Hepatocyte (in vitro differentiated cells): ENCODE results near the gene OTUD4. TPM values are rescaled to one million over a fixed set of nuclear protein-coding genes. Genes with fewer than 3 reads are reported as not detected.
A peak's percentile ranks its signal among the peaks of the same experiment; 100 is the strongest.
"Not testable (repeated sequence)": the region's sequence is repeated elsewhere in the genome, so short reads cannot be mapped to it uniquely, and the experiment has no call there.

ENCODE experiments used
- DNase-seq: peaks from one replicate; pipeline ENCODE4 v3.0.0-alpha.2; 2016; ENCODE audit warnings: low spot score
- H2AFZ ChIP-seq: fragments of 200-600 bp; sonication (generic); 2 replicates; pipeline ENCODE4 v1.6.0; 2016; ENCODE audit warnings: antibody characterized with exemption, mild to moderate bottlenecking
- H3K27ac ChIP-seq: fragments of 200-600 bp; sonication (generic); 2 replicates; pipeline ENCODE4 v1.5.1; 2016; ENCODE audit warnings: mild to moderate bottlenecking
- H3K27me3 ChIP-seq: fragments of 200-600 bp; sonication (generic); 2 replicates; pipeline ENCODE4 v1.6.1; 2016
- H3K36me3 ChIP-seq: fragments of 200-600 bp; sonication (generic); replicated peaks from 2 replicates; pipeline ENCODE4 v1.5.1; 2016; ENCODE audit warnings: low read depth; ENCODE audit not compliant: insufficient read depth
- H3K4me1 ChIP-seq: fragments of 200-600 bp; sonication (generic); 2 replicates; pipeline ENCODE4 v1.5.1; 2016; ENCODE audit warnings: mild to moderate bottlenecking, moderate library complexity; ENCODE audit not compliant: insufficient read depth
- H3K4me2 ChIP-seq: fragments of 200-600 bp; sonication (generic); 2 replicates; pipeline ENCODE4 v1.6.0; 2016
- H3K4me3 ChIP-seq: fragments of 200-600 bp; sonication (generic); 2 replicates; pipeline ENCODE4 v1.5.1; 2016; ENCODE audit warnings: mild to moderate bottlenecking
- H3K79me2 ChIP-seq: fragments of 200-600 bp; sonication (generic); 2 replicates; pipeline ENCODE4 v1.6.0; 2017; ENCODE audit warnings: mild to moderate bottlenecking
- H3K9me2 ChIP-seq: fragments of 200-600 bp; sonication (generic); replicated peaks from 2 replicates; pipeline ENCODE4 v1.6.0; 2017; ENCODE audit warnings: mild to moderate bottlenecking; ENCODE audit not compliant: insufficient read depth
- H3K9me3 ChIP-seq: fragments of 200-600 bp; sonication (generic); 2 replicates; pipeline ENCODE4 v1.5.1; 2016; ENCODE audit warnings: low read depth, mild to moderate bottlenecking
- H4K20me1 ChIP-seq: fragments of 200-600 bp; sonication (generic); 2 replicates; pipeline ENCODE4 v1.6.0; 2016; ENCODE audit warnings: mild to moderate bottlenecking; ENCODE audit not compliant: insufficient read depth, poor library complexity, severe bottlenecking
- CTCF ChIP-seq: fragments of 200-600 bp; sonication (generic); IDR thresholded peaks from 2 replicates; pipeline ENCODE4 v1.5.1; 2016; ENCODE audit warnings: antibody characterized with exemption, mild to moderate bottlenecking; ENCODE audit not compliant: poor library complexity
- EZH2 ChIP-seq: fragments of 200-600 bp; sonication (generic); IDR thresholded peaks from 2 replicates; pipeline ENCODE4 v1.6.1; 2016; ENCODE audit warnings: antibody characterized with exemption, mild to moderate bottlenecking, borderline replicate concordance
- EZH2phosphoT487 ChIP-seq: fragments of 200-600 bp; sonication (generic); IDR thresholded peaks from one replicate; pipeline ENCODE4 v1.6.1; 2018; ENCODE audit warnings: antibody characterized with exemption, mild to moderate bottlenecking, low read depth, moderate library complexity; ENCODE audit not compliant: unreplicated experiment, severe bottlenecking
- WGBS: methylation state at CpG from one replicate; pipeline ENCODE4 v1.1.6; 2016; ENCODE audit warnings: low lambda C conversion rate; ENCODE audit errors: missing lambda C conversion rate; 5-methylcytosine and 5-hydroxymethylcytosine counted together
- polyA plus RNA-seq: library from polyadenylated mRNA; unstranded; fragments of >200 nt; fragmentation: Nextera tagmentation; extraction: Ambion mirVana; gene quantifications from 2 replicates; pipeline ENCODE4 v1.2.1, GENCODE V29; 2016
- total RNA-seq: library from RNA; depleted of rRNA; stranded (reverse); fragments of >200 nt; gene quantifications from 2 replicates; pipeline ENCODE4 v1.2.3, GENCODE V29; 2014

The OTUD4 gene
- total and polyA plus RNA-seq, 2 experiments from 2014 or later = 12.9 to 23.9 TPM

- no peak for TF ChIP-seq CTCF
- TF ChIP-seq EZH2 = no peak
- TF ChIP-seq EZH2phosphoT487 = no peak
Measured at GRCh38 chr4:145182222-145182621, 1.8 kb upstream of the OTUD4 start.

GRCh38 chr4:145181091-145181501 is 707 bp upstream of the OTUD4 start:
- H3K36me3 ChIP-seq = no peaks in the 10 kb centered on the region
- no peak for DNase-seq
- peak overlapping the region; percentile 23 for H3K4me3 ChIP-seq
- no peaks in the 10 kb centered on the region for H3K9me3 ChIP-seq
- peak overlapping the region; percentile 51 for H2AFZ ChIP-seq
- peaks cover 21% of the 10 kb centered on the region for H4K20me1 ChIP-seq
- no peaks in the 10 kb centered on the region for H3K27me3 ChIP-seq
- H3K27ac ChIP-seq = peak overlapping the region; percentile 89
- H3K79me2 ChIP-seq = peaks cover 34% of the 10 kb centered on the region
- H3K9me2 ChIP-seq = no peaks in the 10 kb centered on the region
- 8% methylated on average over 7 of the region's 7 CpGs for WGBS
- peak overlapping the region; percentile 78 for H3K4me2 ChIP-seq
- TF ChIP-seq EZH2 (no peak), EZH2phosphoT487 (no peak), CTCF (no peak)
- peaks cover 18% of the 10 kb centered on the region for H3K4me1 ChIP-seq

More at GRCh38 chr4:145182222-145182621, 1.8 kb upstream of the OTUD4 start:
- Histone ChIP-seq H3K9me2 (no peaks in the 10 kb centered on the region), H3K27ac (no peak overlapping the region), H3K4me3 (no peak overlapping the region), H3K9me3 (no peaks in the 10 kb centered on the region), H3K4me2 (no peak overlapping the region), H4K20me1 (peaks cover 11% of the 10 kb centered on the region), H3K79me2 (peaks cover 23% of the 10 kb centered on the region), H3K27me3 (no peaks in the 10 kb centered on the region), H2AFZ (no peak overlapping the region), H3K4me1 (peaks cover 11% of the 10 kb centered on the region), H3K36me3 (no peaks in the 10 kb centered on the region)
- no peak for DNase-seq
- 89% methylated on average over 2 of the region's 2 CpGs for WGBS

- Histone ChIP-seq H3K4me1 (peaks cover 18% of the 10 kb centered on the region), H4K20me1 (peaks cover 26% of the 10 kb centered on the region), H2AFZ (peak overlapping the region; percentile 90), H3K4me3 (peak overlapping the region; percentile 77), H3K4me2 (peak overlapping the region; percentile 79), H3K79me2 (peaks cover 46% of the 10 kb centered on the region), H3K27ac (peak overlapping the region; percentile 99)
- 4% methylated on average over 43 of the region's 57 CpGs for WGBS
- not testable (repeated sequence) for H3K9me3 ChIP-seq, H3K36me3 ChIP-seq, H3K27me3 ChIP-seq, H3K9me2 ChIP-seq
- DNase-seq = peak; percentile 57
Measured at GRCh38 chr4:145179861-145180297, 510 bp downstream of the OTUD4 start.

- peak; percentile 86 for DNase-seq
- H3K27me3 ChIP-seq = no peaks in the 10 kb centered on the region
- peaks cover 18% of the 10 kb centered on the region for H3K4me1 ChIP-seq
- peaks cover 26% of the 10 kb centered on the region for H4K20me1 ChIP-seq
- peak overlapping the region; percentile 84 for H2AFZ ChIP-seq
- H3K79me2 ChIP-seq = peaks cover 51% of the 10 kb centered on the region
- peak overlapping the region; percentile 99 for H3K27ac ChIP-seq
- TF ChIP-seq EZH2 (no peak), EZH2phosphoT487 (no peak), CTCF (no peak)
- no peaks in the 10 kb centered on the region for H3K9me3 ChIP-seq
- H3K4me2 ChIP-seq = peak overlapping the region; percentile 79
- H3K36me3 ChIP-seq = no peaks in the 10 kb centered on the region
- under 1% methylated on average over 20 of the region's 36 CpGs for WGBS
- H3K9me2 ChIP-seq = no peaks in the 10 kb centered on the region
- peak overlapping the region; percentile 77 for H3K4me3 ChIP-seq
Measured at GRCh38 chr4:145179281-145179860, 1.0 kb downstream of the OTUD4 start.
